ENCODE results near the gene ZNRF3. TPM values are rescaled to one million over a fixed set of nuclear protein-coding genes. Genes with fewer than 3 reads are reported as not detected.
"Not testable (repeated sequence)": the region's sequence is repeated elsewhere in the genome, so short reads cannot be mapped to it uniquely, and the experiment has no call there.

ZNRF3 gene
- polyA plus RNA-seq, 1 donor, result 11.7 TPM

DNA sequence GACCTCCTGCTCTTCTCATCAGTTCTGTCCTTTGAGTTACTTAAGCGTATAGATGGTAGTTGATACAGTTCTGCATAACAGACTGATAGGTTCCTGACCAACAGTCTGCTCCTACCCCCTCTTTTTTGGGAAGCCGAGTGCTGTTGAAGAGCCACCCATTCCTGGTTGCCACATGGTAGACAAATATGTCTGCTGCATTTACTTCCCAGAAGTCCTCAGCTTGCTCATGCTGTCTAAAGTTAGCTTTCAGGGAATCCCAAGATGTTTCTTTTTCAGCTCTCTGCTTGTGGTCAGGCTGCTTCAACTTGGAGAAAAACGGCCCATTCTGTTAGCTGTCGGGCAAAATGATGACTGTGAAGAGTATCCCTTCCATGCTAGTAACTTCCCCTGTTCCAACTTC, 129.6 kb downstream of the ZNRF3 start:
- DNase-seq, result no peak

DNA sequence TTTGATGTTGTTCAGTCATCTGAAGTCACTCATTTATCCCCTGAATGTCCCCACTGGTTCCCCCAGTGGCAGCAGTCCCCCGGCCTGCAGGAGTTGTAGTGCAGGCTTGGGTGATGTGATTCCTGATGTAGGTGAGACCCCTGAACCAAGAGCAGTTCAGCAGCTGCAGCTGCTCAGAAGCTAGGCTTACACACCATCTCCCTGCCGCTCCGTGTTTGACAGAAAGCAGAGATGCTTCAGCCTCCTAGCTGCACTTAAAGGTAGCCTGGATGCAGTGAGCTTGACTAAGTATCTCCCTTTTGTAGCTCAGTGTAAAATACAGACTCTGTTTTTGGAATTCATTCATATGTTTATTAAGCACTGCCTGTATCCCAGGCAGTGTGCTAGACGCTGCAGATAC, 130.9 kb downstream of the ZNRF3 start:
- no peak for DNase-seq

DNA sequence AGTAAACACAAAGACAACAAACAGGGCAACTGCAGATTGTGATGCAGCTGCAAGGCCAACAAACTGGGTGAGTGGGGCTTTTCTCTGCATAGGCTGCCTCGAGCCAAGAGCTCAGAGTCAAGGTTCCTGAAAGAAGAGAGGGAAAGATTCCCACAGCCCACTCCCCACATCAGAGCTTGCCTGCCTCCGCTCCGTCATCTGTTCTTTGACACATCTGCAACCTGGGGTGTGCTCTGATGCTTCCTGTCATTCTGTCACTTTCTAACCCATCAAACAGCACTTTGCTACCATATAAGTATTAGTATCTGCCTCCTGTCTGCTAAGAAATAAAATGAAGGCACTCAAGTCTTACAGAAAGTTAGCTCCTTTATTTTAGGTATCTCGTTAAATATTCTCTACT, 131.4 kb downstream of the ZNRF3 start:
- DNase-seq, result no peak

DNA sequence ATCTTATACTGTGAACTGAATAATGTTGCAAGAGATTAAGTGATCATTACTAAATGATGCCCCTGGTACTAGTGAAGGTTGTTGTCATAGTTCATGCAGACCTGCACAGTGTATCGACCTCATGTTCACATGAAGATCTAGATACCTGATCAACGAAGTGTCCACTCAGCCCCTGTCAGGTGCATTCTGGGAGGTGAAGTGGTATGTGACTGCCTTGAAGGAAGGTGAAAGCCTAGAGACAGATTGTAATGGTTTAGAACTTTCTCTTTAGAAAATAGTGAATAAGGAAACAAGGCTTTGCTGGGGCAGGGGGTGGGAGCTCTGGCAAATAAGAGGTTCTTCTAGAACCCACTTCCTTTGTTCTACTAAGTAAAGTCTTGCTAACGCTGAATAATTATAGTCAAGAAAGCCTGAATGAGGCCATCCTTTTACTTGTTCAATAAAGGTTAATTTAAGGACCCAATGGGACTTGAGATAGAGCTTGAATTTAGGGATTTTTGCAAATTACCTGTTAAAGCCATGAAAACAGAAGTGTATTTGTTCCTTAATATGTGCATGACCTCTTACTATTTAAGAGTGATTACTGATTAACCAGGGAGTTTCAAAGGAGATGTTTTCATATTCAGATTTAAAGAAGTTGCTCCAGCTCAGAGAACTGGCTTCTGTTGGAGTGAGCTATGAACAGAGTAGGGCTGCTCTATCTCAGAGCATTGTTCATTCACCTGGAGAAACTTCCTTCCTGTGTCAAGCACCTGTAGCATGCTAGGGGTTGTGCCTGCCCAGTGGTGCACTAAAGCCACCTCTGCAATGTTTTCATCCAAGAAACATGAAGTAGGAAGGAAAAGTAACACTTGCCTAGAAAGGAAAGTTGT, 132.9 kb downstream of the ZNRF3 start:
- DNase-seq, result no peak

DNA sequence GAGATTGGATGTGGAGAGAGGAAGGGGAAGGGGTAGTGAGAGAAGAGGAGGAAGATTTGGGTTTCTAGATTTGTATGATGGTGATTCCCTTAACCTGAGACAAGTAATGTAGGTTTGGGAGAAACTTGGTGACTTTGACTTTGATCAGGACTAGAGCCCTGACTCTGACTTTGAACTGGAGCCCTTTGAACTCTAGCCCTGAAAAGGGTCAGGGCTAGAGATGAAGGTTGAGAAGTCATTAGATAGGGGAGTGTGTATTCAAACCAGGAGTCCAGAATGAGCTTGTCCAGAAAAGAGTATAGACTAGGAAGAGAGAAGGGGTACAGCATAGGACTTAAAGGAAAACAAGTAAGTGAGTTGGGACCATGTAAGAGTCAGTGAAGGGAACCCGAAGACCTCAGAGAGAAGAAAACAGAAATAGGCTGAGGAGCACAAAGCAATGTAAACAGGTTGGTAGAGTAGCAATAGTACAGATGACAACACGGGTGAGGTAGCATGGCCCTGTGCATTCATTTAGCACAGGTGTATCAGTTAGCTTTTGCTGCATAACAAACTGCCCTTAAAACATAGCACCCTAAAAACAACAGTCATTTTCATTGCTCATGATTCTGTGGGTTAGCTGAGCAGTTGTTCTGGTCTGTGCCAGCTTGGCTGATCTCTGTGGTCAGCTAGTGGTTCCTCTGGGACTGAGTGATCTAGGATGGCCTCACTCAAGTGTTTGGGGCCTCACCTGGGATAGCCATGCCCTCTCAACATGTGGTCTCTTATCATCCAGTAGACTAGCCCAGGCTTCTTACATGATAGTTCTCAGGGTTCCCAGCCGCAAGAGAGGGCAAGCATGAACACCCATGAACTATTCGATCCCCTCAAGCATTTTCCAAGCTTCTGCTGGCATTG, 135.2 kb downstream of the ZNRF3 start:
- no peak for DNase-seq

DNA sequence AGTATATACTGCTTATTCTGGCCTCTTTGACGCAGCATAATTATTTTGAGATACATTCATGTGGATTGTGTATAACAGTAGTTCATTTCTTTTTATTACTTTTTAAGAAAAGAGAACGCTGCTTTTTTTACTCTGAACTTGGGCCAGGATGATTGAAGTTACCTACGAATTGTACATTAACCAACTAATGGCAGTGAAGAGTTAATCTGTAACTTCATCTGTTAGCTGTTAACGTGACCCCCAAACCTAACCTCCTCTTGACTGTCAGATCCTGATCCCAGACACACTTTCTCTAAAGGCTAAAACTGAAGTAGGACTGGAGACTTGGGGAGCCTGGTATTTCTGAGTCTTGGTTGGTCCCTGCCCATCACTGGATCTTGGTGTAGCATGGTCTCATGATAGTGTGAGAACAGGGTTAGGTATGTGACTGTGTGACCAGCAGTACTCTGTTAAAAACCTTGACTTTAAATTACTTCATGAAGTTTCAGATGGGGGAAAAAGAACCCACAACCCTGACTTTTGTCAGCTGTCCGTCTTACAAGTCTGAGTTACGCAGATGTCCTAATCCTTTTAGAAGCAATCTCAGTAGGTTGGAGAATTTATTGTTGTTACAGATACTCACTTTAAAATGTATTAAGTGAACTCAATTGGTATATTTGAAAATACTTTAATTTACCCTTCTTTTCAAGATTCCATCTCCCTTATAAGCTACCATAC, 138.9 kb downstream of the ZNRF3 start:
- DNase-seq, result no peak

DNA sequence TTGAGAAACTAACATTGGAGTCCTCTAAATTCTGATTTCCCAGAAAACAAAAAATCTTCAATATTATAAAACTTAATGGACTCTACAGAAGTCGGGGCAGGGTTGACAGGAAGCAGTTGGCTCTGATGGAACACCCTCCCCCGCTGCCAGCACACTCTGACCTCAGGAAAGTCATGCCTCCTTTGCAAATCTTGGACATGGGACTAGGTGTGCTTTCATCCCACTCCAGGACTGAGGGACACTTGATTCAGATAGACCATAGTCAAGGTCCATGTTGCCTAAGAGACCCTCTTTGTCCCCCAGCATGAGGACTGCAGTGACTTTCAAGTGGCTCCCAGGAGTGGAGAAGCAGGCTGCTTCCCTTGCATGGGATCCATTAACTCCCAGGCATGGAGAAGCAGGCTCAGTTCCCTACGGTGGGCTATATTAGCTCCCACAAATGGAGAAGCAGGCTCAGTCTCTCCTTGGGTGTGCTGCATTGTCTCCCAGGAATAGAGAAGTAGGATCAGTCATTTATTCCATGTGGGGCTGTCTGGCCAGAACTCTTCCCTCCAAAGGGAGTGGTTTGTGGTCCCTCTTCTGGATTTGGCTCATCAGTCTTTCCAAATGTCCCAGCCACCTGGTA, 139.9 kb downstream of the ZNRF3 start:
- DNase-seq, result no peak

DNA sequence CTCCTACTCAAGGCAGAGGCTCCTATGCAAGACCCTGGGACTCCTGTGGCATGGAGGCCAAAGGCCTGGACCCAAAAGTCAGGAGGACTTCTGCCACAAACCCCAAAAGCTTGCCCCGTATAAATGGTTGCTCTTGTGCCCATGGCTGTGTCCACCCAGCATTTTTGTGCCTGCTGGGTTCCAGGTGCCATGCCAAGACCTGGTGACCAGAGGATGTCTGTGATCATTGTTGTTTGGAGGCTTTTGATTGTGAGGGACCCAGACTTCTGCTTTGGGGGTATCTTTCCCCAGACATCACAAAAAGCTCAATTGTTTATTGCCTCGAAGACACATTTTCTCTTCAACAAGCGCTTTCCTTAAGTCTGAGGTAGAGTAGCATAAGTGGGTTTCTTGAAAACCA, 143.2 kb downstream of the ZNRF3 start:
- DNase-seq, result no peak

DNA sequence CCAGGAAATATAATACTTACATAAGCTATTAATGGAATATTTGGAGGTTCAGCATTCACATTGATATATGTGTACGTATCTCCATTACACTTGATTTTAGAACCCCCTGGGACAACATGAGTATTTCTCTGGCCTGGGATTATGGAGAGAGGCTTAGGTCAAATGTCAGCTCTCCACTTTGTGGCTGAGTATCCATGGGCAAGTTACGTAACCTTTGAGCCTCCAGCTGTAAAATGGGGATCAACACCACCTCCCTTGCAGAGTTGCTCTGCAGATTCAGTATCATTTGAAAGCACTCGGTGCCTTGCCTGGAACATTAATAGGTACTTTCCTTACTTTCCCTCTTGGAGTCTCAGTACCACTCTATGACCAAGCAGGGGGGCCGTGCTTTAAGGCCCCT, 145.1 kb downstream of the ZNRF3 start:
- no peak for DNase-seq

DNA sequence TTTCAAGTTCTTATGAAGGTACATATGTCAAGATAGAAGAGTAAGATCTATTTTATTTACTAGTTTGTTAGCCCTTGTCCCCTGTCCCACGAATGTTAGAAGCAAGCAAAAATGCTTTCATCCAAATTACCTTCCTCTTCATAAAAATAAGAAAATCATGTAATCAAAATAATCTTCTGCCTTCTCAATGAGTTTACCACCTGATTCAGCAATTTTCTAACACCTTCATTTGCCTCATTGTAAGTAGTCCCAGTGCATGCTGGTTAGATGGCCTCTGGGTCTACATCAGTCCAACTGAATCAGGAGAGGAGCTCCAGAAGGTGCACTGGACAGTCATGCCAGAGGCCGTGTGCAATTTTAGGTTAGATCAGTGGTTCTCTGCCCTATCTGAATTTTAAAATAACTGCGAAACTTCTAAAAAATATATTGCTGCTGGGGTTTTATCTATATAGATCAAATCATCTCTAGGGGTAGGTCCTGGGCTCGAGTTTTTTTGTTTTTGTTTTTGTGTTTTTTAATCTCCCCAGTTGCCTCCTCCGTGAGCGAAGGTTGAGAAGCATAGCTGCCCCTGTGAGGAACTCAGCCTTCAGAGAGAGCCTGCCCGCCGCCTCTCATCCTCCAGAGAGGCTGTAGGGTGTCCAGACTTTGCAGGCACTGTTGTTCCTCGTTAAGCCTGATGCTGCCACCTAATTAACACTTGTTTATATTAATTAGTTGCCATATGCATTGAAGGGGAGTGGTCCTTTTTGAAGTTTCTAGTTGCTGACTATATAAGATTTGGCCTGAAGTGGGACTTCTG, 146.0 kb downstream of the ZNRF3 start:
- DNase-seq, result no peak

DNA sequence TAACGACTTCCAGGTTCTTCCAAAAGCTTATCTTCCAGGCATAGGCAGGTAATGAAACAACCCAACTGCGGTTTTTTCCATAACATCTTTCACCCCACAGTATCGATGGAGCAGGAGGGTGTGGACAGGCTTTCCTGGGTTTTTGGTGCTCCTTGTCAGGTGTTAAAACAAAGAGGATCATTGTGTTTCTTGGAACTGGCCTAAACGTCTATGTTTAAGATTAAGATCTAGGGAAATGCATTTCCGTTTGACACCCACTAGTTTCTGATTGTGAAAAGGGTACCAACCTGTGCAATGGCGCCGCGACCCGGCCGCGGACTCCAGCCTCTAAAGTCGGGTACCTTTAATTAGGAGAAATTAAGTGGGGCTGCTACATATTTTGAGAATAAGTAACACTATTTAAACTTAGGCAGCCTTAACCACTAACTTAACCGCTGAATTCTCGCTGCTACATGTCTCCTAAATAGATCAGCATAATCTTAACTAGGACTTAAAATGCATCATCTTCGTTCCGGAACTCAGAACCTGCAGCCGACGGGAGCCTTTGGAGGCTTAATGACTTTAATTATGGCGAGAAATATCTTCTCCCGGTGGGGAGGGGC, 146.7 kb downstream of the ZNRF3 start:
- no peak for DNase-seq

DNA sequence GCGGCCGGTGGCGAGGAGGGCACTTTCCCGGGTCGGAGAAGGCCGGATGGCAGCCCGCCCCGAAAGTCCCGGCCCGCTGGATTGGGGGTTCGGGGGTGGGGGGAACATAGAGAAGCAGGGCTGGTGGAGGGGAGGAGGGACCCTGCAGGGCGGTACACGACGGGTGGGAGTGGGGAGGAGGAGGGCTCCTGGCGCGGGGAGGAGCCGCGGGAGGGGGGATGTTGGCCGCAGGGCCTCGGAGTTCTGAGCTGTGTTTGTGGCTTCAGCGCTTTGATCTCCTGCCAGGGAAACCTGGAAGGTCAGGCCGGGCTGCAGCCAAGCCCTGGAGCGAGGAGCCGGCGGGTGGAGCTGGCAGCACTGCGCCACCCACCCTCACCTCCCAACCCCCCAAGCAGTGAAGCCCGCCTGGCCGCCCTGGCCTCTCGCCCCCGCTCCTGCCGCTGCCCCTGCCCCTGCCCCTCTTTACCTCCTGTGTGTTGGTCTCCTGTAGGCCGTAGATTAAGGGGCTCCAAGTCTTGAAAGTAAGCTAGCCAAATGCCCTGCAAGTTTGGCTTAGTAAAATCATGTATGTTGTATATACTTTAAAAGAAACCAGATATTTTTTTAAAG, 147.3 kb downstream of the ZNRF3 start:
- DNase-seq, result peak; percentile 43

DNA sequence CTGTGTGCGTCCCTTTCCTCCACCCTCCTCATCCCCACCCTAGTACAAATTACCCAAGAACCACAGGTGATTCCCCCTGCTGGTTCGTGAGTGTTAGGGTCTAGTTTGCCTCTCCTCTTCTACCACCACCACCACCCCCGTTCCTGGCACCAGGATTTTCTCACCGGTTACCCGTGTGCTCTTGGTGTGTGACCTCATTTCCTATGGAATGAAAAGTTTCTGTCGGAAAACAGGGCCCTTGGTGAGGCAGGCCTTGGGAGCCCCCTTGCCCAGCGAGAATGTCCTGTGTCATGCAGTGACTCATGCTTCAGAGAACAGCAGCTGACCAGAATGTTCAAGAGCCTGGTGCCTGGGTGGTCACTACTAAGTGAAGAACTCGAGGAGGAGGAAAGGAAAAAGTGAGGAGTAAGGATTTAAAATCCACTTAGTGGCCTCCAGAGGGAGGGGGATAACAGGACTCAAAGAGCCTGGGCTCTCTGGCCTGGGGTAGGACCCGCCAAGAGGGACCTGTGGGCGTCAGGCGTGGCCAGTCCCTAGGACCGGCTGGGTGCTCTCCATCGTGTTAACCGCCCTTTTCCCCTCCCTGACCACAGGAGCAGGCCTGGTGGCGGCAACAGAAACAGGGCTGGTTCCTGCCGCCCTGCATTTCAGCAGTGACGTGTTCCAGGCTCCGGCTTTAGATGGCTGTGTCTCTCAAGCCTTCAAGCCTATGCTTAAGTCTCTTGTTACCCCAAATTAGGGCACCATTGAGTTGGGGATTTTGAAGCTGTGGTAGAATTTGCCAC, 148.0 kb downstream of the ZNRF3 start:
- peak; percentile 61 for DNase-seq

DNA sequence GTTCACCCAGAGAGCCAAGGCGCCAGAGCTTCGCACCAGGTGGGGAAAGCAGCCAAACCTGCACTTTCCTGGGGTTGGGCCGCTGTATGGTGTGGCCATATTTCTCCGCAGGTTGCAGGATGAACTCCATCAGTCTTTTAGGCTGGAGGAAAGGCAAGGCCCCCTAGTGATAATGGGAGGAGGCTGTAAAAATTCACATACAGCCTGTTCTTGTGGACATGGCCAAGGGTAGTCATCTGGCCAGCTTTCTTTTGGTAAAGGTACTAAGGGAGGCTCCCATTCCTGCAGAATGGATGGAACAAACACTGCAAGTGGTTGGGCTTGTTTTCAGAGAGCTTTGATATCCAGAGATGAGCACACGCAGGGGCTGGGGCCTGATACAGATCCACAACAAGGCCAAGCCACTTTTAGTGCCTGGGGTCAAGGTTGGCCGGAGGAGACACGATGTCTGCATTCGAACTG, 148.7 kb downstream of the ZNRF3 start:
- DNase-seq, result no peak

DNA sequence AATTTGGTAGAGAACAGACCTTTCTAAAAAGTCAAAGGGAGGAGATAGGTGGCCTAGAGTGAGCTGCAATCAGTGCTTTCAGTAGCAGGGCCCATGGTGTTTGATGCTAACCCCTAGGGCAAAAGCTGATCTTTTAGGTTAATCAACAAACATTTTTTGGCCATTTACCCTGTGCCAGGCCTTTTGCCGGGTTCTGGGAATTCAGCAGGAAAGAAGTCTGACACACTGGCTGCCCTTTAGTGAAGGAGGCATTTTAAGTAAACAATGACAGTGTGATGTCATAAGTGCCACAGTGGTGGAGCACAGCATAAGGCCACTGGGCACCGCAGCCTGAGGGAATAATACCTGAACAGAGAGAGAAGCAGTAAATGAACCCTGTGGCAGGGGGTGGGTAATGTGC, 149.2 kb downstream of the ZNRF3 start:
- DNase-seq, result no peak

DNA sequence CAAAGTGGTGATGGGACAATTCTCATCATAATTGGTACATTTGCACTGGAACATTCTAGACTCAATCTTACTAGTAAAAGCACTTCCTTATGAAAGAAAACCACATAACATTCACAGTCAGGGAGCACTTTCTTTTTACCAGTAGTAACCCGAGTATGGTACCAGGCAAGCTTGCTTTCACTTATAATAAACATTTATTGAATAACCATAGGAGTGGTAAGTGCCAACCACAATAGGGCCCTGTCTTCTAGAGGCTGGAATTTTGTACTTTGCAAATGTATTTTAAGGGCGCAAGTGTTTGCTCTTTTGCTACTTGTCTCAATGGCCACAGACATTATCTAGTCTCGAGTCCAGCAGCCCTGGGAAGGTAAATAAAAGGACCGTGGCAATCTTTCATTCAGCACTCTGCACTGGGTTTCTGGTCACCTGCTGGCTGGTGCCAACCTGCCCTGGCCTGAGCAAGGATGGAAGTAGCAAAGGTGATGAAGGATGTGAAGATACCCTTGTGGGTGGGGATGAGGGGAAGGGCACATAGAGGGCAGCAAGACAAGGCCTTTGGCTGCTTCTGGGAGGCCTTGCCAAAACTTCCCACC, 154.1 kb downstream of the ZNRF3 start:
- no peak for DNase-seq

DNA sequence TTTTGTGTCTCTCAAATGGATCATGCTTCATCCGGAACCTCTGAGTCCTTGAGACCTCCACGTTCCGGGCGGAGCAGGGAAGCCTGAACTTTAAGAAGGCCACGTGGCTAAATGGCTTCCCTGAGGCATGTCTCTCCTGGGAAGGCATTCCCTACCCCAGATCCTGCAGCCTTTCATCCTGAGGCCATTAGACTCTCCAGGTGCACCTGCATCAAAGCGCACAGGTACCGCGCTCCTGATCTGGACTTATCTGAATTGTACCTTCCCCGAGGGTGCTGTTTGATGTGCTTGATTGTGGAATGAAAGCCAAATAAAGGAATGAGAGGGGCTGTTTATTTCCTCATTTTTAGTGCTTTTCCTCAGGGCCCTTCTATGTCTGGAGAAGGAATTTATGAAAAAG, 155.8 kb downstream of the ZNRF3 start:
- DNase-seq, result no peak

DNA sequence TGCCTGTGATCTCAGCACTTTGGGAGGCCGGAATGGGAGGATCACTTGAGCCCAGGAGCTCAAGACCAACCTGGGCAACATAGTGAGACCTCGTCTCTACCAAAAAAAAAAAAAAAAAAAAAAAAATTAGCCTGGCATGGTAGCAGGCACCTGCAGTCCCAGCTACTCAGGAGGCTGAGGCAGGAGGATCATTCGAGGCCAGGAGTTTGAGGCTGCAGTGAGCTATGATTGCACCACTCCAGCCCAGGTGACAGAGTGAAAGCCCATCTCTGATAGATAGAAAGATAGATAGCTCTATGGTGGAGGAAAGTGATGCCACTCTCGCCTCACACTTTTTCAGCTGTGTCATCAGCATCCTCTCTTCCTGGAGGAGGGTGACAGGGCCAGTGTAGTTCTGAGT, 156.3 kb downstream of the ZNRF3 start:
- not testable (repeated sequence) for DNase-seq
